ENCODE results near the gene IL1RL1.

The IL1RL1 gene

GRCh38 chr2:102387763-102388546 is 76.6 kb downstream of the IL1RL1 start:
- TF ChIP-seq CTCF (IDR thresholded peaks at IDR 0.05; ENCODE audit: low read depth, low read length), result no peak
- DNase-seq (ENCODE audit: extremely low read depth, low read depth), result no peak

- TF ChIP-seq CTCF (IDR thresholded peaks at IDR 0.05; ENCODE audit: low read depth, low read length), result no peak
- DNase-seq (ENCODE audit: extremely low read depth, low read depth), result no peak
Measured at GRCh38 chr2:102391565-102391964, 80.2 kb downstream of the IL1RL1 start.

- TF ChIP-seq CTCF (IDR thresholded peaks at IDR 0.05; ENCODE audit: low read depth, low read length), result no peak
- no peak for DNase-seq (ENCODE audit: extremely low read depth, low read depth)
Measured at GRCh38 chr2:102392096-102392495, 80.7 kb downstream of the IL1RL1 start.

- no peak for DNase-seq (ENCODE audit: extremely low read depth, low read depth)
Measured at GRCh38 chr2:102392942-102393341, 81.6 kb downstream of the IL1RL1 start.

GRCh38 chr2:102396012-102396411 is 84.6 kb downstream of the IL1RL1 start:
- no peak for TF ChIP-seq CTCF (IDR thresholded peaks at IDR 0.05; ENCODE audit: low read depth, low read length)
- no peak for DNase-seq (ENCODE audit: extremely low read depth, low read depth)

More at GRCh38 chr2:102392942-102393341, 81.6 kb downstream of the IL1RL1 start:
- TF ChIP-seq CTCF (IDR thresholded peaks at IDR 0.05; ENCODE audit: low read depth, low read length), result no peak

- TF ChIP-seq CTCF (IDR thresholded peaks at IDR 0.05; ENCODE audit: low read depth, low read length), result no peak
- no peak for DNase-seq (ENCODE audit: extremely low read depth, low read depth)
Measured at GRCh38 chr2:102397209-102397608, 85.8 kb downstream of the IL1RL1 start.

- TF ChIP-seq CTCF (IDR thresholded peaks at IDR 0.05; ENCODE audit: low read depth, low read length), result no peak
- no peak for DNase-seq (ENCODE audit: extremely low read depth, low read depth)
Measured at GRCh38 chr2:102399499-102400141, 88.3 kb downstream of the IL1RL1 start.

All from AG09319 (cell line).